K562 treated with DMSO at 1 percent for 48 hours (cell line): ENCODE measurements around the gene IQCF5. TPM values are rescaled to one million over a fixed set of nuclear protein-coding genes. Genes with fewer than 3 reads are reported as not detected.

Experiments
- total RNA-seq: library from RNA; unstranded; fragments of 300-600 nt; gene quantifications from 2 replicates; pipeline ENCODE4 v1.2.3, GENCODE V29; 2022; ENCODE audit warnings: low replicate concordance; ENCODE audit errors: extremely low read depth

Gene IQCF5
- total RNA-seq = not detected in 2 replicates

GRCh38 chr3:51875501-51875900, at the start of gene IQCF5:
IQCF5 (minus strand) TSS chr3:51875601; CDS start chr3:51875531, 70 bp downstream.

DNA sequence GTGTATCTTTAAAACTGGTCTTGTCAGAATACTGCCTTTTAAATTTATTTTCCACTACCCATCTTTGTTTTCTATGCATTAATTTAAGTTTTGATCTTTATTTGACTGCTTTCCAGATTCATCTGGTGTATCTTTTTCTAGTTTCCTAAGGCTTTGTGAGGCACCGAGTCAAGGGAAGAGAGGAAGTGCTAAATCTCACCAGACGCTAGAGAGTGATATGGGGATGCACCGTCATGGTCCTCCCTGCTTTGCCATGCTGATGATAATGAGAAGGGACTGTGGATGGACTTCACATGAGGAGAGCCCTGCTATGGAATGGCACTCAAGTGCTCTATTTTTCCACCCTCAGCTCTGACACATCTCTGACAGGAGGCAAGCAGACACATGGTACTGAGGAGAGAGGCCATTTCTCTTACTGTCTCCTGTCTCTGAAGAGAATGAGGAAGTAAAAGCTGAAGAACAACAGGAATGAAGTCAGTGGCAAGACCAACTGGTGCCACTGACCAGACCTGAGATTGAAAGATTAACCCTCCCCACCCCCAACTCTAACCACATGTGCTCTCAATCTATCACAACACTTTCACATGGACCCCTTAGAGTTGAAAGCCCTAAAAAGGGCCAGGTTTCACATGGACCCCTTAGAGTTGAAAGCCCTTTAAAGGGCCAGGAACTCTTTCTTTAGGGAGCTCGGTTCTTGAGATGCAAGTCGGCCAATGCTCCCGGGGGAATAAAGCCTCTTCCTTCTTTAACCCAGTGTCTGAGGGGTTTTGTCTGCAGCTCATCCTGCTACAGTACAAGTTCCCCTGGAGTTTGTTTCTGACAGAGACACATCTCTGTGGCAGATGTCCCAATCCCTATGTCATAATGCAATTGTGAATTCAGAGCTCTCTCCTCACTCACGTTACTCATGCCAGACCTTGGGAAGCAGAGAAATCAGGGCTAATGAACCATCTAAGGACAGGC, 14.4 kb downstream of the IQCF5 start, which contains the start of gene IQCF2:
Gene IQCF2 (plus strand): TSS at position 913 of the 963 bp plus-strand sequence. CDS start 52 bp downstream, outside the sequence.

Other genes with a start within 250 kb of the IQCF5 start
- not detected in 2 replicates for gene TEX264, start 204.3 kb downstream of the IQCF5 start, total RNA-seq
- not detected in 2 replicates for gene GRM2, start 168.5 kb downstream of the IQCF5 start, total RNA-seq
- not detected in 2 replicates for gene IQCF6, start 96.4 kb downstream of the IQCF5 start, total RNA-seq
- not detected in 2 replicates for gene IQCF2, start 14.0 kb downstream of the IQCF5 start, total RNA-seq
- not detected in 2 replicates for gene IQCF1, start 27.8 kb upstream of the IQCF5 start, total RNA-seq
- not detected in 2 replicates for gene RRP9, start 66.3 kb upstream of the IQCF5 start, total RNA-seq
- gene PARP3, start 66.8 kb upstream of the IQCF5 start, total RNA-seq = not detected in 2 replicates
- gene GPR62, start 79.8 kb upstream of the IQCF5 start, total RNA-seq = not detected in 2 replicates
- not detected in 2 replicates for gene PCBP4, start 91.9 kb upstream of the IQCF5 start, total RNA-seq
- gene ABHD14B, start 98.4 kb upstream of the IQCF5 start, total RNA-seq = 366 TPM in 1 of 2 replicates, not detected in the other
- gene ABHD14A, start 99.5 kb upstream of the IQCF5 start, total RNA-seq = not detected in 2 replicates
- gene ACY1, start 107.9 kb upstream of the IQCF5 start, total RNA-seq = not detected in 2 replicates
- gene RPL29, start 120.3 kb upstream of the IQCF5 start, total RNA-seq = 1,192 TPM in 1 of 2 replicates, not detected in the other
- not detected in 2 replicates for gene DUSP7, start 181.0 kb upstream of the IQCF5 start, total RNA-seq